ENCODE results near the gene DMRTC1B.
"Not testable (repeated sequence)": the region's sequence is repeated elsewhere in the genome, so short reads cannot be mapped to it uniquely, and the experiment has no call there.

Gene DMRTC1B, protein sequence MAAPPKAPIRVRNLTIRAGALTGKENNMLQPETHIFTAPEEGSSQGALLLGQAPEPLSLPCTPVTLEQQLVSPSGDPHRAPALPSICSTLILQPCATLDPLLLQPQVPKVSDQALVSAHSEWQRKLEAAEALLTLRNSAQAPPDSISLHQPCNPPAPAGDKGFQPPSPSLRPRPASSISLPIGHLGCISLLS

DNA sequence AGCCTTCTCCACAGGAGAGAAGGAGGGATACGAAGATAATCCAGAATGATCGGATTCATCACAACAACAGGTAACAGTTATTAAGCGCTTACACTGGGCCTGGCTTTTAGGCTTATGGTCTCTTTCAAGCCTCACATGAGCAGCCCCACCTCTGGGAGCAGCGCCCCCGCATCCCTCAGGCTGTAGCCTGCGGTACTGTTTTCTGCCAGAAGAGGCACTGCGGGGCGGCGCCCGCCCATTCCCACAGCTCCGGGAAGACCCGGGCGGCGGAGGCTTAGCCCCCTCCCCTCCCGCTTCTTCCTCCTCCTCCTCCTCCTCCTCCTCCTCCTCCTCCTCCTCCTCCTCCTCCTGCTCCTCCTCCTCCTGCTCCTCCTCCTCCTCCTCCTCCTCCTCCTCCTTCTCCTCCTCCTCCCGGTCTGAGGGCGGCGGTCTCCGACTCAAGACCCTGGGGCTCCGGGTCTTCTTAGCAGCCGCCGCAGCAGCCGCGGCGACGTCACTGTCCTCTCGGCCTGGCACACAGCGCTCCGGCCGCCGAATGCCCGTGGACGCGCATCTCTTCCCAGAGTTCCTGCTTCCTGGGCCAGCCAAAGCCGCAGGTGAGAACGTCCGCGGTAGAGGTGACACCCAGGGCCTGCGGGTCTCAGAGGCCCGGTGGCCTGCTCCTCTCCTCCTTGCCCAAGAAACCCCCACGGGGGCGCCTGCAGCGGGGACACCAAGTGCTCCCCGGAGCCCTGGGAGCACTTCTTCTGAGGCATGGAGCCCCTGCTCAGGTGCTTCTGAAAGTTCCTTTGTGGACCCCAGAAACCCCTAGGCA is at the start of gene DMRTC1B:
Gene DMRTC1B (plus strand): TSS at position 238 of the 814 bp plus-strand sequence. CDS start 68,246 bp downstream, outside the sequence.
- DNase-seq (ENCODE audit: low read depth in 3 of 3), result not testable (repeated sequence)

DNA sequence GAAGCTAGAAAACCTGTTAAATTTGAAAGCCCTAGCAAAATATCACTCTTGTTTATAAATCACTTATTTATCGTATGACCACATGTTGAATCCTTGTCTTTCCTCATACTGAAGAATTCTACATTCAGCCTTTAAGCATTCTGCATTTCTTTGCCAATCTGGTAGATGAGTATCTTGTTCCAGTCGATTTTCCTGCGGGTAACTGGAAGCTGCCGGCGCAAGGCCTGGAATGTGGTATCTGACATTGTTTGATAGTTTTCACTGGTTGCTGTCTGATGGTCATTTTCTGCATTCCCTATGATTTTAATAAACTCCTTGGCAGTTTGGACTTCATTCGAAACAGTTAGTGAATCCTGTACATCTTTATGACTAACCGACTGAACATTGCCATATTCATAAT is 48.8 kb upstream of the DMRTC1B start:
- no peak for DNase-seq (ENCODE audit: low read depth in 3 of 3)

DNA sequence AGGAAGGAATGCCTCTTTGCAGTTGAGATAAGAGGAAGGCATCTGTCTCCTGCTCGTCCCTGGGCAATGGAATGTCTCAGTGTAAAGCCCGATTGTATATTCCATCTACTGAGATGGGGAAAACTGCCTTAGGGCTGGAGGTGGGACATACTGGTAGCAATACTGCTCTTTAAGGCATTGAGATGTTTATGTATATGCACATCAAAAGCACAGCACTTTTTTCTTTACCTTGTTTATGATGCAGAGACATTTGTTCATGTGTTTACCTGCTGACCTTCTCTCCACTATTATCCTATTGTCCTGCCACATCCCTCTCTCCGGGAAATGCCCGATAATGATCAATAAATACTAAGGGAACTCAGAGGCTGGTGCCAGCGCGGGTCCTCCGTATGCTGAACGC is 43.1 kb upstream of the DMRTC1B start:
- DNase-seq (ENCODE audit: low read depth in 3 of 3), result not testable (repeated sequence)

GRCh38 chrX:72735561-72735960 is 41.1 kb upstream of the DMRTC1B start:
- no peak for DNase-seq (ENCODE audit: low read depth in 3 of 3)

DNA sequence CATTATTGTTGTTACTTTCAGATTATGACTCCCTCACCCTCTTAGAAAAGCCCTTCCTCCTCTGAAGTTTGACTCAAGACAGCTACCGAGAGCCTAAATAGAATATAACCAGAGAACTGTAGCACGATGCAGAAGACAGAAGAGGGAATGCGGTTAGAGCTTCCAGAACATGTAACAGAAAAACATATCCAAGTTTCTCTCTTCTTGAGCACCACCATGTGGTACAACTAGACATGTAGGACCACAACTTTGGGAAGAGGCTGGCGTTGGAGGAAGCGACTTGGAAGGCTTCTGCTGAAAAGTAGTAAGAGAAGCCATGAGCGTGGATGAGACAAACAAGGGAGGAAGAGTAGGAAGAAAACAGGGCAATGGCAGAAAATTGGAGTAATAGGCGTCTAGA is 31.1 kb upstream of the DMRTC1B start:
- DNase-seq (ENCODE audit: low read depth in 3 of 3), result not testable (repeated sequence)

- DNase-seq (ENCODE audit: low read depth in 3 of 3), result not testable (repeated sequence)
These were observed 28.1 kb upstream of the DMRTC1B start for GRCh38 chrX:72748545-72748944.

DNA sequence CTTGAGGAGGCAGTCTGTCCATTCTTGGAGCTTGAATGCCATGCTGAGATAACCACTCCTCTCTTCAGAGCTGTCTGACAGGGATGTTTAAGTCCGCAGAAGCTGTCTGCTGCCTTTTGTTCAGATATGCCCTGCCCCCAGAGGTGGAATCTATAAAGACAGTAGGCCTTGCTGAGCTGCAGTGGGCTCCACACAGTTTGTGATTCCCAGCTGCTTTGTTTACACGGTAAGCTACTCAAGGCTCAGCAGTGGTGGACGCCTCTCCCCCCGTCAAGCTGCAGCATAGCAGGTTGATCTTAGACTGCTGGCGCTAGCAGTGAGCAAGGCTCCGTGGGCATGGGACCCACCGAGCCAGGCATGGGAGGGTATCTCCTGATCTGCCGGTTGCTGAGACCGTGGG is 16.2 kb upstream of the DMRTC1B start:
- not testable (repeated sequence) for DNase-seq (ENCODE audit: low read depth in 3 of 3)

- not testable (repeated sequence) for DNase-seq (ENCODE audit: low read depth in 3 of 3)
These were observed 739 bp downstream of the DMRTC1B start for GRCh38 chrX:72777467-72777790.

- not testable (repeated sequence) for DNase-seq (ENCODE audit: low read depth in 3 of 3)
These were observed 1.5 kb downstream of the DMRTC1B start for GRCh38 chrX:72778146-72778545.

DNA sequence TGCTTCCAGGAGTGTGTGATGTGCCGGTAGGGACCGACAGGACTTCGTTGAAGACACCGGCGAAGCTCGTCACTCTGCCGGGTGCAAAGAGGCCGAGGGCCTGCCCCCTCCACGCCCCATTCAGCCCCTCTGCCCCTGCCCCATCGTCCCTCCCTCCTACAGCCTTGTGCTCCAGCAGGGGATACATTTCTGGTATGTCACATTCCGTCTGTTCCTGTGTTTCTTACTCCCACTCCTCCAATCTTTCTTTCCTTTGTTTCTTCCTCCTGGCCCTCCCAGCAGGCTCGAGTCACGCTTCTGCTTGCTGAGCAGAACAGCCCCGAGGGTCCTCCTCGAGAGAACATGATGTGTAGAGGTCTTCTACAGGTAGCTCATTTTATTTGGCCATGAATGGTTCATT is 5.9 kb downstream of the DMRTC1B start, which contains the start of gene FAM236B:
Gene FAM236B (minus strand): TSS at position 101 of the 400 bp plus-strand sequence. CDS start 100 bp downstream, at position 1.
- DNase-seq (ENCODE audit: low read depth in 3 of 3), result not testable (repeated sequence)

DNA sequence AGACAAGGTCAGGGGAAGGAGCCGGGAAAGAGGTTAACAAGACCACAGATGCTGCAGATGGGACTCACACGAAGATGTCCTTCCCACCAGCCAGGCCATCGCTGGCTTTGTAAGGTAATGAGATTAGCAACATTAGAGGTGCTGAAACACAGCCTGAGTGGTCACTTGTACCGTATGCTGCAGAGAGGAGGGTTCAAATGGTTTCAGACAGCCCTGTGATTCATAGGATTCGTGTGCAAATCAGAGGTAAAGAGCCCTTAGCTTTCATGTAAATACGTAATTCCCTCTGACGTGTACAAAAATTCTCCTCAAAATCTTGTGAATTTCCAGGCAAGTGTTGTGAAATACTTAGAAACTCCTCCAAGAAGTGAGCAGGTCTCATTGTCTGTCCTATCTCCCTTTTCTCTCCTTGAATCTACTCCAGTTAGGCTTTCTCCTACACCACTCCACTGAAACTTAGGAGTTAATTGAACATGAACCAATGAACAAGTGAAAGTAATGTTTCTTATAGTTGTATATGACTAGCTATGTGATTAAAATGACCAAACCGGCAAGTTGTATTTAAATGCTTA is 6.8 kb downstream of the DMRTC1B start:
- DNase-seq (ENCODE audit: low read depth in 3 of 3), result not testable (repeated sequence)

DNA sequence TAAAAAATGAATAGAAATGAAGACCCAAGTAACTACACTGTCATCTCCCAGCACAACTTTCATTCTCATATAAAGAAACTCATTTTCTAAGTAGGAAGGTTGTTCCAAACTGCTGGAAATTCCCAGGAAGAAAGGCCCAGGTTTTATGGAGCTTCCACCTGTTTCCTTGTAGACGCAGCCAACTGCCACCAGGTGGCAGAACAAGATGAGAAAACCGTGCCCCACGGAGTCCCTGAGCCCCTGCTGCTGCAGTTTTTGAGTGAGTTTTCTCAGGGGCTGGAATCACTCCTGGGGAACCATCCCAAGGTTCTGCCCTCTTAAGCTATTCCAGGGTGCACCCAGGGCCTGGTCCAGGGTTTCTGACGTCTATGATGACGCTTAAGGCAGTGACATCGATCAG is 7.3 kb downstream of the DMRTC1B start:
- not testable (repeated sequence) for DNase-seq (ENCODE audit: low read depth in 3 of 3)

DNA sequence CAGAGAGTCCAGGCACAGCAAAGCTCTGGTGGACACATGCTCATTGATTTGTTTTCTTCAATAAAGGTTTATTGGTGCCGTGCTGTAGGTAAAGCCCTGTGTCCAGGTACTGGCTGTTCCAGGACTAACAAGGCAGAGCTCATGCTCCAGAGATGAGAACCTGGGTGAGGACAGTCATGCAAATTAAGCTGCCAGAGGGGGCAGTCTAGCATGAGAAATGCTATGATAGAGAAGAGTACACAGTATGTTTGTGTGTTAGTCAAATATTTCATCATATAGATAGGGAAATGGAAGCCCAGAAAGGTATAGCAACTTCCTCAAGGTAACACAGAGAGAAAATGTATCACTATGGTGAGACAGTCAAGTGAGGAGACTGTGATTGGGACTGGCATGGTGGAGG is 11.5 kb downstream of the DMRTC1B start:
- DNase-seq (ENCODE audit: low read depth in 3 of 3), result not testable (repeated sequence)

DNA sequence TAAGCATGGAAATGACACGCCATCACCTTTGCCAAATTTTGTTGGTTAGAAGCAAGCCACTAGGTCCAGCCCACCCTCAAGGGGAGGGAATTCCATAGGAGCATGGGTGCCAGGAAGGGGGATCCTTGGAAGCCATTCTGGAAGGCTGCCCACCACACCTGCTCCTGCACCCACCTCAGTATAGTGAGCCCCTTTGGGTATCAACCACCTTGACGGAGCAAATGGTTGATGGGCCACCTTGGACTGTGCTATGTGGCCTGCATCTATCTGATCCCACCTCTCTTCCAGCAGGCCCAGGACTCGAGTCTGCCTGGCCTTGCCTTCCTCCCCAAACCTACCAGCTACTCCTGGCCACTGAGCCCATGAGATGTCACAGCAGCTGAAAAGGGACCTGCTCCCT is 13.7 kb downstream of the DMRTC1B start:
- DNase-seq (ENCODE audit: low read depth in 3 of 3), result not testable (repeated sequence)

DNA sequence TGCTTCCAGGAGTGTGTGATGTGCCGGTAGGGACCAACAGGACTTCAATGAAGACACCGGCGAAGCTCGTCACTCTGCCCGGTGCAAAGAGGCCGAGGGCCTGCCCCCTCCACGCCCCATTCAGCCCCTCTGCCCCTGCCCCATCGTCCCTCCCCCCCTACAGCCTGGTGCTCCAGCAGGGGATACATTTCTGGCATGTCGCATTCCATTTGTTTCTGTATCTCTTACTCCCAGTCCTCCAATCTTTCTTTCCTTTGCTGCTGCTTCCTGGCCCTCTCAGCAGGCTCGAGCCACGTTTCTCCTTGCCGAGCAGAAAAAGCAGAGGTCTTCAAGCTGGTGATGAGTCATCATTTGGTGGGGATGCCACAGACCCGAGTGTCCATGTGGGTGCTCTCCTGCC is 31.4 kb downstream of the DMRTC1B start, which contains the start of gene FAM236D:
Gene FAM236D (minus strand): TSS at position 101 of the 400 bp plus-strand sequence. CDS start 100 bp downstream, at position 1.
- not testable (repeated sequence) for DNase-seq (ENCODE audit: low read depth in 3 of 3)

DNA sequence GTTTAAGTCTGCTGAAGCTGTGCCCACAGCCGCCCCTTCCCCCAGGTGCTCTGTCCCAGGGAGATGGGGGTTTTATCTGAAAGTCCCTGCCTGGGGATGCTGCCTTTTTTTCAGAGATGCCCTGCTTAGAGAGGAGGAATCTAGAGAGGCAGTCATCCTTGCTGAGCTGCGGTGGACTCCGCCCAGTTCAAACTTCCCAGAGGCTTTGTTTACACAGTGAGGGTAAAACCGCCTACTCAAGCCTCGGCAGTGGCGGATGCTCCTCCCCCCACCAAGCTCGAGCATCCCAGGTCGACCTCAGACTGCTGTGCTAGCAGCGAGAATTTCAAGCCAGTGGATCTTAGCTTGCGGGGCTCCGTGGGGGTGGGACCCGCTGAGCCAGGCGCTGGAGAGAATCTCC is 54.0 kb downstream of the DMRTC1B start:
- not testable (repeated sequence) for DNase-seq (ENCODE audit: low read depth in 3 of 3)

- not testable (repeated sequence) for DNase-seq (ENCODE audit: low read depth in 3 of 3)
These were observed 60.8 kb downstream of the DMRTC1B start for GRCh38 chrX:72837532-72837931.

- DNase-seq (ENCODE audit: low read depth in 3 of 3), result not testable (repeated sequence)
These were observed 106.2 kb downstream of the DMRTC1B start for GRCh38 chrX:72882898-72883297.

GRCh38 chrX:72889740-72890139 is 113.0 kb downstream of the DMRTC1B start:
- not testable (repeated sequence) for DNase-seq (ENCODE audit: low read depth in 3 of 3)

Data from stimulated activated CD4-positive, alpha-beta T cell treated with anti-CD3 and anti-CD28 coated beads, TNF-alpha, amount 100 ng/mL, for 24 hours (primary cell).